NCI-H2227 treated with DMSO at 0.1 percent for 48 hours (cell line): ENCODE results near the gene GARIN5A.
"Not testable (repeated sequence)": the region's sequence is repeated elsewhere in the genome, so short reads cannot be mapped to it uniquely, and the experiment has no call there.

Source experiments
- DNase-seq: peaks from one replicate; lab custom pipeline; 2025; lab: John Stamatoyannopoulos, UW

Gene GARIN5A

GRCh38 chr19:50465000-50465399, 11.6 kb downstream of the GARIN5A start:
- no peak for DNase-seq

DNA sequence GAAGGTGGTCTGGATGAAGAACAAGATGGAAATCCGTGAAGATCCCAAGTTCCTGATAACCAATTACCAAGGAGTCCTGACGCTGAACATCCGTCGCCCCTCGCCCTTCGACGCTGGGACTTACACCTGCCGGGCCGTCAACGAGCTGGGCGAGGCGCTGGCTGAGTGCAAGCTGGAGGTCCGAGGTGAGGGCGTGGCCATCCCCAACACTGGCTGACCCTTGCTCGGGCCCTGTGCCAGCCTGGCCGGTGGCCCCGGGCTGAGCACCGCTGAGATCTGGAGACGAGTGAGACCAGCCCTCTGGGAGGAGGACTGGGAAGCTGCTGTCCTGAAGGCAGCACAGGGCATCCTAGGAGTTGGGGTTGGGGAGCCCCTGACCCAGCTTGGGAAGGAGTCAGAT, 12.3 kb downstream of the GARIN5A start:
- no peak for DNase-seq

DNA sequence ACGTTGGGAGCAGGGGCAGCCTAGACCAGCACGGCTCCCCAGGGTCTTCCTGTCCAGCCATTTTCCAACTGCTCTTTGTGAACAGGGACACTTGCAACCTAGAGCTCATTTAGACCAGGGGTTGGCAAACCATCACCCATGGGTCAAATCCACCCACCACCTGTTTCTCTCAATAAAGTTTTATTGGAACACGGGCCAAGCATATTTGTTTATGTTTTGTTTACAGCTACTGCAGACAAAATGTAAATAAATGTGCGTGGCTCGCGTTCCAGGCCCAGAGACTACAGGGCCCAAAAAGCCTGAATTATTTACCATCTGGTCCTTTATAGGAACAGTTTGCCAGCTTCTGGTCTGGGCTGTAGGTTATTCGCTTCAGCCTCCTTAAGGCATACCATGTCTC, 13.7 kb downstream of the GARIN5A start:
- DNase-seq = no peak

DNA sequence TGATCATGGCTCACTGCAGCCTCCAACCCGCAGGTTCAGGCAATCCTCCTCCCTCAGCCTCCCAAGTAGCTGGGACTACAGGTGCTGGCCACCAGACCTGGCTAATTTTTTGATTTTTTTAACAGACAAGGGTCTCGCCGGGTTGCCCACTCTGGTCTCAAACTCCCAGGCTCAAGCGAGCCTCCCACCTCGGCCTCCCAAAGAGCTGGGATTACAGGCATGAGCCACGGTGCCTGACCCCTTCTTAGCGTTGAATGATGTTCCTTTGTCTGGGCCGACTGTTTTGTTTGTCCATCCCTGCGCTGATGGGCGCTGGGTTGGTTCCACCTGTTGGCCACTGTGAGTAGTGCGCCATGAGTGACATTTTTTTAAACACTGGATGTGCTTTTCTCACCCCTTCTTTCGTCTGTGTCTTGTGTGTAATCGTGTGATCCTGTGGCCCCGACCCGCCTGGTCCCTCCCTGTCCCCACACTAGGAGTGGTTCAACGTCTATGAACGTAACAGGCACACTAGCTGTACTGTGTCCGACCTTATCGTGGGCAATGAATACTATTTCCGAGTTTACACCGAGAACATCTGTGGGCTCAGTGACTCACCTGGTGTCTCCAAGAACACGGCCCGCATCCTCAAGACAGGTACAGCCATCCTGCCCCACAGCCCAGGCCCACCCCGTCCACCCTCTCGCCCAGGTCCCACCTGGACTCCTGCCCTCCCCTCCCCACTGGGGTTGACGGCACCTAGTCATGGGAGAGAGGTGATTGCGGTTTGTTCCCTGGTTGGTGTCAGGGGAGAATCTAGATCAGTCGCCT, 15.4 kb downstream of the GARIN5A start:
- peak; percentile 62 for DNase-seq

GRCh38 chr19:50460161-50460765, 16.4 kb downstream of the GARIN5A start:
- no peak for DNase-seq

GRCh38 chr19:50459638-50460037, 17.0 kb downstream of the GARIN5A start:
- DNase-seq = no peak

GRCh38 chr19:50459067-50459456, 17.6 kb downstream of the GARIN5A start:
- DNase-seq = no peak

GRCh38 chr19:50458396-50459066, 18.1 kb downstream of the GARIN5A start:
- DNase-seq = no peak

GRCh38 chr19:50457300-50457699, 19.3 kb downstream of the GARIN5A start:
- DNase-seq = no peak

DNA sequence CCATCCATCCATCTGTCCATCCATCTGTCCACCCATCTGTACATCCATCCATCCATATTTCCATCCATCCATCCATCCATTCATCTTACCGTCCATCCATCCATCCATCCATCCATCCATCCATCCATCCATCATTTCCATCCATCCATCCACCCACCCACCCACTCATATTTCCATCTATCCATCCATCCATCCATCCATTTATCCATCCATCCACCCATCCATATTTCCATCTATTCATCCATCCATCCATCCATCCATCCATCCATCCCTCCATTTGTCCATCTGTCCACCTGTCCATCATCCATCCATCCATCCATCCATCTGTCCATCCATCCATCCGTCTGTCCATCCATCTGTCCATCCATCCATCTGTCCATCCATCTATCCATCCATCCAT, 20.7 kb downstream of the GARIN5A start:
- no peak for DNase-seq

DNA sequence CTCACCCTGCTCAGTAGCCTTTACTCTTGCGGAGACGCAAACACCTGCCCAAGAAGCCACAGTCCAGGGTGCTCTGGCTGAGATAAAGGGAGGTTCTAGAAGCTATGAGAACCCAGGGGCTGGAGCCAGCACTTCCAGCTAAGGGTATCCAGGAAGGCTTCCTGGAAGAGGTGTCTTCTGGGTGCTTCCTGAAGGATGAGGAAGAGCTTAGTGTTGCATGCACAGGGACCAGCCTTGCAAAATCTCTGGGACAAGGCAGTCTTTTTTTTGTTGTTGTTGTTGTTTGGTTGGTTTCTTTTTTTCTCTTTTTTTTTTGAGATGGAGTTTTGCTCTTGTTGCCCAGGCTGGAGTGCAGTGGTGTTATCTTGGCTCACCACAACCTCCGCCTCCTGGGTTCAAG, 23.4 kb downstream of the GARIN5A start:
- no peak for DNase-seq

DNA sequence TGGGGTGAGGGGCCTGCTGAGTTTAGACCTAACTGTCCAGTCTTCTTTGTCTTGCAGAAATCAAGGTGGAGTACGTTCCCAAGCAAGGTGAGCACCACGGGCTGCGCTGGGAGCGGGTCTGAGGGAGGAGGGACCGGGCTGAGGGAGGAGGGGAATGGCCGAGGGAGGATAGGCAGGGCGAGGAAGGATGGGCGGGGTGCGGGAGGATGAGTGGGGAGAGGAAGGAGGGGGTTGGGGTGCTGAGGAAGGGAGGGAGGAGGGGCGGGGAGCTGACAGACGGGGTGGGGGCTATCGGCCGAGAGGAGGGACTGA, 25.5 kb downstream of the GARIN5A start:
- no peak for DNase-seq

- DNase-seq = no peak
Observed at GRCh38 chr19:50450369-50451222, 26.1 kb downstream of the GARIN5A start.

DNA sequence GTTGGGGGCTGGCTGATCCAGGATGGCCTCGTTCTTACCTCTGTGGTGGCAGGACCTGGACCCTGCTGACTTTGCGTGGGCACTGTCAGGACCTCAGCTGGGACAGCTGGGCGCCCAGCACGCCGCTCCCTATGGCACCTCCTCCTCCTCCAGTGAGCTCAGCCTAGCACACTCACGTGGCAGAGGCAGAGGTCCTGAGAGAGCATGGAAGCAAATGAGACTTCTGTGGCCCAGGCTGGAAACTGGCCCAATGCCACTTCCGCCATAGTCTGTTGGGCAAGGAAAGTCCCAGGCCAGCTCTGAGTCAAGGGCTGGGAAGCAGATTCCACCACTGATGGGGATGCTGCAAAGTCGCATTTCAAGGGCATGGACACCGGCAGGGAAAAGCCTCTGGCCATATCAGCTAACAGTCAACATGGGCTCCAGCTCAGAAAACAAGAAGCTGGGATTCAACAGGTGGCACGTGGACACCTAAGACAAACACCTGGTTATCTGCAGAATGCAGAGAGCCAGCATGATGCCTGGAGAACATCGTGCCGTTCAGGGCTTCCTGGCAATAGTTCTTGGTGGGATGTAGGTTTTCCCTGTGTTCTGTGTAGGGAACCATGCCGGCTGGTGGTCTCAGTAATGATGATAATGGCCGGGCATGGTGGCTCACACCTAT, 27.3 kb downstream of the GARIN5A start:
- no peak for DNase-seq

GRCh38 chr19:50447750-50448149, 28.9 kb downstream of the GARIN5A start:
- no peak for DNase-seq

GRCh38 chr19:50447053-50447452, 29.6 kb downstream of the GARIN5A start:
- DNase-seq = no peak

- no peak for DNase-seq
Observed at GRCh38 chr19:50444059-50444458, 32.6 kb downstream of the GARIN5A start.

- not testable (repeated sequence) for DNase-seq
Observed at GRCh38 chr19:50439130-50439529, 37.5 kb downstream of the GARIN5A start.

GRCh38 chr19:50437862-50438449, 38.7 kb downstream of the GARIN5A start:
- DNase-seq = no peak

DNA sequence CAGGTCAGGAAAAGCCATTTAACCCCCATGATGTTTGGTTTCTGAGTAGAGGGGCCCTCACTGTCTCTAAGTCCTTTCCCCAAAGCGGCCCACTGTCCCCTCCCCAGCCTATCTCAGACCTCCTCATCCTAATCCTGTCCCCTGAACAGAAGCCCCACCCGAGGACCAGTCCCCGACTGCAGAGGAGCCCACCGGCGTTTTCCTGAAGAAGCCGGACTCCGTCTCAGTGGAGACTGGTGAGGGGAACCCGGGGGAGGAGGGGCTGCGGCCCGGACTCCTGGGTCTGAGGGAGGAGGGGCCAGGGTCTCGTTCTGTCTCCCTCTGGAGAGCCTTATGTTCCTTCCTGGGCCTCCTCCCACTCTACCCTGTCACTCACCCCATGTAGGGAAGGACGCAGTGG, 41.0 kb downstream of the GARIN5A start:
- DNase-seq = no peak

GRCh38 chr19:50435221-50435620, 41.4 kb downstream of the GARIN5A start:
- DNase-seq = no peak

DNA sequence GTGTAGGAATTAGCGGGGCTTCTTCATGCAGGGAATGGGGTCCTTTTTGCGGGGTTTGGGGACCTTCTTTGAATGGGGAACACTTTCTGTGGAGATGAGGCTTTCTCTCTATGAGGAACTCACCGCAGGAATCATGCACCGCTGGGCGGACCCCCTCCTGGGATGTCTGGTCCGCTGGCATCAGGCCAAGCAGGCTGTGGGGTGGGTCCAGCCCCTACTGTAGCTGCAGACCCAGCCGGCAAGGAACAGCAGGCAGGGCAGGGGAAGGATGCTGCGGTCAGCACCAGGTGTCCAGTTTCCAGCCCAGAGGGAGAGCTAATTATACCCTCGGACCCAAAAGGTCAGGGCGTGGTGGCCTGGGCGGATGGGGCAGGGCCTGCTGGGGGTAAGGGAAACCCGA, 42.1 kb downstream of the GARIN5A start:
- no peak for DNase-seq
